Natural killer cell treated with Interleukin-12 subunit alpha and Interleukin-12 subunit beta and Interleukin-15 and Interleukin-18, amount 100 ng/mL, for 72 hours (primary cell): ENCODE results near the gene TAB2. TPM values are rescaled to one million over a fixed set of nuclear protein-coding genes. Genes with fewer than 3 reads are reported as not detected.

ENCODE experiments used
- ATAC-seq, 2 donors: fragments of 150-1000 bp; cut with Tn5 transposase in 1 of 2; sonication (Bioruptor Pico), chemical (Tn5 transposase) in 1 of 2; 2 replicates each; pipeline ENCODE4 v1.10.0; 2021
- DNase-seq: peaks from one replicate; pipeline ENCODE4 v3.0.0; 2022; ENCODE audit warnings: low spot score
- H3K27ac Mint-ChIP-seq, 2 donors: 1 replicate in 1 of 2; 2 replicates in 1 of 2; pipeline ENCODE4 v1.8.0; 2022; ENCODE audit warnings: mixed read lengths in 2 of 2, mild to moderate bottlenecking in 1 of 2, moderate library complexity in 1 of 2
- H3K27me3 Mint-ChIP-seq, 2 donors: 1 replicate in 1 of 2; 2 replicates in 1 of 2; pipeline ENCODE4 v1.8.0; 2022; ENCODE audit warnings: mixed read lengths in 2 of 2
- H3K36me3 Mint-ChIP-seq: one replicate; pipeline ENCODE4 v1.8.0; 2022; ENCODE audit warnings: mixed read lengths
- H3K4me1 Mint-ChIP-seq, 2 donors: 1 replicate in 1 of 2; 2 replicates in 1 of 2; pipeline ENCODE4 v1.8.0; 2022; ENCODE audit warnings: low read depth in 2 of 2, mixed read lengths in 2 of 2, mild to moderate bottlenecking in 1 of 2
- H3K4me3 Mint-ChIP-seq: one replicate; pipeline ENCODE4 v1.8.0; 2022; ENCODE audit warnings: mixed read lengths
- H3K9me3 Mint-ChIP-seq: 2 replicates; pipeline ENCODE4 v1.8.0; 2022; ENCODE audit warnings: mixed read lengths
- total RNA-seq, 2 donors: library from RNA; stranded (reverse); gene quantifications; one replicate each; pipeline ENCODE4 v1.2.3, GENCODE V29; 2022

TAB2 gene
- total RNA-seq, 2 donors from 2014 or later: 101 TPM

DNA sequence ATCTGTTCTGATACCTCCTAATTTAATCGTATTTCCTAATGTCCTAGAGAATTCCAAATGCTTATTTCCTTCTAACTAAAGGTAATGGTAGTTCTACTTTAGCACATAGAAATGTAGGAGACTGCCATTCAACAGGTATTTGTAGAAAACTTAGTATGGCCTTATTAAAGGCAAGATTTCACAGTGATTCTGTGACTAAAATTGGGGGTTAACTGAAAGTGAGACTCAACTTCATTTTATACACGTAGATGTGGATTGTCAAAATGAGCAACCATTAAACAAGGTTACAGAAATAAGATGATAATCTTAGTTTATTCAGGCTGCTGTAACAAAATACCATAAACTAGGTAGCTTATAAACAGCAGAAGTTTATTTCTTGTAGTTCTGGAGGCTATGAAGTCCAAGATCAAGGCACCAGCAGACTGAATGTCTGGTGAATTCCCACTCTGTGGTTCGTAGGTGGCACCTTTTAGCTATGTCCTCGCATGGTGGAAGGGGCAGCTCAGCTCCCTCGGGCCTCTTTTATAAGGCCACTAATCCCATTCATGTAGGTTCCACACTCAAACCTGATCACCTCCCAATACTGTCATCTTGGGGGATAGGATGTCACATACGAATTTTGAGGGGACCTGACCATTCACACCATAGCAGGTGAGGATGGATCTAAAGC, 38.7 kb downstream of the TAB2 start:
- ATAC-seq (no peak), DNase-seq (no peak)
- Mint-ChIP-seq H3K36me3 (no peaks in the 10 kb centered on the region), H3K27ac (no peak overlapping the region), H3K4me1 (peaks cover 39 to 42% of the 10 kb centered on the region in 2 donors), H3K27me3 (no peaks in the 10 kb centered on the region), H3K4me3 (no peak overlapping the region), H3K9me3 (no peaks in the 10 kb centered on the region)

DNA sequence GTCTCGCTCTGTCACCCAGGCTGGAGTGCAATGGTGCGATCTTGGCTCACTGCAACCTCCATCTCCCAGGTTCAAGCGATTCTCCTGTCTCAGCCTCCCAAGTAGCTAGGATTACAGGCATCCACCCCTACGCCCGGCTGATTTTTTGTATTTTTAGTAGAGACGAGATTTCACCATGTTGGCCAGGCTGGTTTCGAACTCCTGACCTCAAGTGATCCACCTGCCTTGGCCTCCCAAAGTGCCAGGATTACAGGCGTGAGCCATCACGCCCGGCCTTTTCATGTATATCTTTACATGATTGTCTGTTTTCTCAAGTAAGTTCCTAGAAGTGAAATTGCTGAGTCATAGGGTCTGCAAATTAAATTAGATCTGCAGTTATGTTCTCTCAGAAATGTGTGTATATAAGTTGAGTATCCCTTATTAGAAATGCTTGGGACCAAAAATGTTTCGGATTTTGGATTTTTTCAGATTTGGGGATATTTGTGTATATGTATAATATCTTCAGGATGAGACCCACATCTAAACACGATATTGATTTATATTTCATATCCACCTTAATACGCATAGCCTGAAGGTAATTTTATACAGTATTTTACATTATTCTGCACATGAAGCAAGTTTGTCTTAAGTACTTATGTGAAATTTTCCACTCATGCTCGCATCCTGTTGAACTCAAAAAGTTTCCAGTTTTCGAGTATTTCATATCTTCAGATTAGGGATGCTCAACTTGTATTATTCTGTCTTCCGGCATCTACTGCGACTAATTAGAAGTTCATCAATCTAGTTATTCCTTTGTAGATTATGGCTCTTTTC, 40.4 kb downstream of the TAB2 start:
- DNase-seq (no peak), ATAC-seq (no peak)
- Mint-ChIP-seq H3K4me3 (no peak overlapping the region), H3K9me3 (no peaks in the 10 kb centered on the region), H3K27ac (peak overlapping the region in 1 of 2 donors; percentile 22), H3K27me3 (no peaks in the 10 kb centered on the region), H3K36me3 (peaks cover 8% of the 10 kb centered on the region), H3K4me1 (peaks cover 42 to 46% of the 10 kb centered on the region in 2 donors)

DNA sequence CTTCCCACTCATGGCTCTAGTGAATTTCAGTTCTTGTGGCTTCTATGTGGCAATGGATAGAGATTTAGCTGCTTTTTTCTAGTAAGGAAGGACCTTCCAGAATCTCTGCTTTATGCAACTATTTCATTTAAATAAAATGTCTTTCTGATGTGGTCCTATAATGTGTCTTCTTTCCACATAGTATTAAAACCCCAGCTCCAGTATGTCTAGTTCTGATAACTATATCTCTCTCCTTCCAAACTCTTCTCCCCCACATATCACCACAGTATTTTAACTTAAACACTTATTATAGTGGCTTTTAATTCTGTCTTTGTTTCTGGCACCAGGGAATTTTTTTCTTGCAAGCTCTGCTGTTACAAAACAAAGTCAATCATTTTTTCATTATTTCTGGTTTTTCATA, 41.9 kb downstream of the TAB2 start:
- DNase-seq (no peak), ATAC-seq (no peak)
- Mint-ChIP-seq H3K9me3 (no peaks in the 10 kb centered on the region), H3K27ac (peak overlapping the region in 1 of 2 donors; percentile 22), H3K4me3 (no peak overlapping the region), H3K27me3 (no peaks in the 10 kb centered on the region), H3K36me3 (peaks cover 14% of the 10 kb centered on the region), H3K4me1 (peaks cover 40 to 46% of the 10 kb centered on the region in 2 donors)

DNA sequence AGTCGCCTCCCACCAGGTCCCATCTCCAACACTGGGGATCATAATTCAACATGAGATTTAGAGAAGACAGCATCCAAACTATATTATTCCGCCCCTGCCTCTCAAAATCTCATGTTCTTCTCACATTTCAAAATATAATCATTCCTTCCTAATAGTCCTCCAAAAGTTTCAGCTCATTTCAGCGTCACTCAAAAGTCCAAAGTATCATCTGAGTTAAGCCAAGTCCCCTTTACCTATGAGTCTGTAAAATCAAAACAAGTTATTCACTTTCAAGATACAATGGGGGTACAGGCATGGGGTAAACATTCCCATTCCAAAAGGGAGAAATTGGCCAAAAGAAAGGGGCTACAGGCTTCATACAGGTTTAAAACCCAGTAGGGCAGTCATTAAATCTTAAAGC, 43.0 kb downstream of the TAB2 start:
- ATAC-seq (no peak), DNase-seq (no peak)
- Mint-ChIP-seq H3K27me3 (no peaks in the 10 kb centered on the region), H3K9me3 (no peaks in the 10 kb centered on the region), H3K27ac (no peak overlapping the region), H3K4me3 (no peak overlapping the region), H3K36me3 (peaks cover 14% of the 10 kb centered on the region), H3K4me1 (peaks cover 40 to 49% of the 10 kb centered on the region in 2 donors)

DNA sequence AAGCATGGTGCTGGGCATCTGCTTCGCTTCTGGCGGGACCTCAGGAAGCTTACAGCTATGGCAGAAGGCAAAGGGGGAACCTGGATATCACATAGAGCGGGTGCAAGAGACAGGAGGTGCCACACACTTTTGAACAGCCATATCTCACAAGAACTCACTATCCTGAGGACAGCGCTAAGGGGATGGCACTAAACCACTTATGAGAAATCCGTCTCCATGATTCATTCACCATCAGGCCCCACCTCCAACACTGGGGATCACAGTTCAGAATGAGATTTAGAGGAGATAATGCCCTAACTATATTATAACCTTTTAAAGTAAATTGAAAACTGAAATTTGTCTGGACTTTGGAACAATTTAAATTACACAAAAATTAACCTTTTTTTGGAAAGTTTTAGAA, 44.8 kb downstream of the TAB2 start:
- Mint-ChIP-seq H3K9me3 (no peaks in the 10 kb centered on the region), H3K36me3 (peaks cover 14% of the 10 kb centered on the region), H3K4me1 (peaks cover 34 to 46% of the 10 kb centered on the region in 2 donors), H3K27ac (peak overlapping the region in 1 of 2 donors; percentile 3), H3K27me3 (no peaks in the 10 kb centered on the region), H3K4me3 (peak overlapping the region; percentile 0)
- DNase-seq (no peak), ATAC-seq (no peak)

DNA sequence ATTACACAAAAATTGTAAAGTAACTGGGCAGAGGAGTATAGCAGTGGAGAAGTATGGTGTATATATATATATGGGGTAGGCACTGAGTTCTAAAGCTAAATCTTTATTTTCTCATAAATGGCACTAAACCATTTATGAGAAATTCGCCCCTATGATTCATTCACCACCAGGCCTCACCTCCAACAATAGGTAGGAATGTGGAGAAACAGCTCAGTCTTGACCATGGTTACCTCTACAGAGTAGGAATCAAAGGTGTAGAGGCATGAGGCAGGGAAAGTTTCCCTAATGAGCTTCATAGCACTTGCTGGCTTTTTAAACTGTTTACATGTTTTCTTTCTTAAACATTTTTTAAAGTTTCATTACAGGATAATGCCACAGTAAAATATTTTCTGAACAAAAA, 45.6 kb downstream of the TAB2 start:
- ATAC-seq (no peak), DNase-seq (no peak)
- Mint-ChIP-seq H3K27me3 (no peaks in the 10 kb centered on the region), H3K9me3 (no peaks in the 10 kb centered on the region), H3K4me3 (no peak overlapping the region), H3K4me1 (peaks cover 34 to 42% of the 10 kb centered on the region in 2 donors), H3K27ac (no peak overlapping the region), H3K36me3 (peaks cover 14% of the 10 kb centered on the region)

DNA sequence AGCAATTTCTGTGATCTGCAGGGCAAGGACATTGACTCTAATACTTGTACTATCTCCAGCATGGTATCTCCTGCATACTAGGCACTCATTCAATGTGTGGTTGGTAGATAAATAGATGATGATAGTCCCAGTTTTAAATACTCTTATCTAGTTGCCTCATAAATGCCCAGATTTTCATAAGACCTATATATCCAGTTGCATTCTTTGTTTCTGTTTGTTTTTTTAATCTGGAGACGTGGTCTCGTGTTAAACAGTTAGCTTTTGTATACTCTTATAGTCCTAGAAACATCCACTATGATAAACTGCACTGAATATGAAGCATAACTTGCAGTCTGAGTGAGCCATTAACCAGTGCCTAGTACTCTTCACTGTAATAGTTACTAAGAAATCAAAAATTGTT, 47.0 kb downstream of the TAB2 start:
- no peaks in the 10 kb centered on the region for H3K9me3 Mint-ChIP-seq
- H3K4me3 Mint-ChIP-seq: no peak overlapping the region
- ATAC-seq (no peak), DNase-seq (no peak)
- H3K4me1 Mint-ChIP-seq: peaks cover 21 to 29% of the 10 kb centered on the region in 2 donors
- peak overlapping the region in 1 of 2 donors; percentile 11 for H3K27ac Mint-ChIP-seq
- H3K36me3 Mint-ChIP-seq: peaks cover 14% of the 10 kb centered on the region
- H3K27me3 Mint-ChIP-seq: no peaks in the 10 kb centered on the region

DNA sequence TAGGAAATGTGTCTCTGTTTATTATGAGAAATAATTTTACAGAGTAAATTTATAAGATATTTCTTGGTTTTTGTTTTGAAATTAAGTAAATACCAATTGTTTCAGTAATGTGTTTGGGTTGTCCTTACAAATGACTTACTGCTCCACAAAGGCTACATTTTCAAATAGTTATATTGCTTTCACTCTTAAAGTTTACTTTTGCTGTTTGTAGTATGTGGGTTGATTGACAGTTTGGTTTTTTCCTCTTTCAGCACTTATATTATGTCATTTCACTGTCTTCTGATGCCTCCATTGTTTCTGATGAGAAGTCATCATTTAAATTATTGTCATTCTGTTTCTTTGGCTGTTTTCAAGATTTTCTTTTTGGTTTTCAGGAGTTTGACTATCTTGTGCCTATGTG, 47.7 kb downstream of the TAB2 start:
- Mint-ChIP-seq H3K36me3 (peaks cover 14% of the 10 kb centered on the region), H3K27ac (no peak overlapping the region), H3K4me1 (peaks cover 16 to 27% of the 10 kb centered on the region in 2 donors), H3K27me3 (no peaks in the 10 kb centered on the region), H3K9me3 (no peaks in the 10 kb centered on the region), H3K4me3 (no peak overlapping the region)
- no peak for ATAC-seq
- DNase-seq: no peak

DNA sequence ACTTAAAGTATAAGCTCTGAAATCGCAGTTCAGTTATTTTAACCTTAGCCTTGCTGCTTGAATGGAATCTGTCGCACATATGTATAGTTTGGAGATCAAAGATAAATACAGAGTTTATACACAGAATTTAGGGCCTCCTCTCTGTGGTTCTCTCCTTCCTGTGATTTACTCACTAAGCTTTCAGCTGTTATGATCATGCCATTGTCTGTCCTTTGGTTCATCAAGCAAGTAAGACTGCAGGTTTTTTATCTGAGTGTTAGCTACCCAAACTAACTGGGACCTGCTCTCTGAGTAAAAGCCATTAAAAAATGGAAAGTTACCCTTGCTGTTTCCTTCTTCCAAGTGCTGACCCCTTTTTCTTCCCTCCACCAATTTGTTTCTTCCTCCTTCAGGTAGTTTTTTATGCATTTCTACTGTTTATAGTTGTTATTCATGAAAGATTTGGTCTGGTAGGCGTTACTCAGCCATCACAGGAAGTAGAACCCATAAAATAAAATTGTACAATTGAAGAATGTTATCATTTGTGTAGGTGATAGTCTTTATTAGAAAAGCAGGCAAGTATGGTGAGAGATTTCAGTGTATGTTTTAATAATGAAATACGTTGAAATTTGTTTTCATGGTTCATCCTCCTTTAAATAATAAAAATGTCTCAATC, 48.9 kb downstream of the TAB2 start:
- no peaks in the 10 kb centered on the region for H3K9me3 Mint-ChIP-seq
- peaks cover 14 to 27% of the 10 kb centered on the region in 2 donors for H3K4me1 Mint-ChIP-seq
- no peak overlapping the region for H3K4me3 Mint-ChIP-seq
- no peaks in the 10 kb centered on the region for H3K27me3 Mint-ChIP-seq
- ATAC-seq (no peak), DNase-seq (no peak)
- peaks cover 19% of the 10 kb centered on the region for H3K36me3 Mint-ChIP-seq
- H3K27ac Mint-ChIP-seq: no peak overlapping the region

DNA sequence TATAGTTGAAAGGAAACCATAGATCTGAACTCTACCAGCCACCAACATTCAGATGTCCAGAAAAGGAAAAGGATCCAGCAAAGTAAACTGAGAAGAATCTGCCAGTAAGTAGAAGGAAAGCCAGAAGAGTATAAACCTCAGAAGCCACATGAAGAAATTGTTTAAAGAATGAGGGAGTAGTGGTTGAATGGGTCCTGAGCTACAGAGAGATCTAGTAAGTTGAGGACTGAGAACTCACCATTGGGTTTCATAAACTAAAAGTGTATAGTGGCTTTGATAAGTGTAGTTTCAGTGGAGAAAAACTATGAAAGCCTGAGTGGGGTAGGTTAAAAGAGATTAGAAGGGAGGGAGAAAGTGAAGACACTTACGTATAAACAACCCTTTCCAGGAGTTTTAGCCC, 50.6 kb downstream of the TAB2 start:
- peak in 1 of 2 donors; percentile 75 for ATAC-seq
- no peaks in the 10 kb centered on the region for H3K27me3 Mint-ChIP-seq
- peaks cover 13 to 22% of the 10 kb centered on the region in 2 donors for H3K4me1 Mint-ChIP-seq
- H3K9me3 Mint-ChIP-seq: no peaks in the 10 kb centered on the region
- no peak for DNase-seq
- H3K4me3 Mint-ChIP-seq: no peak overlapping the region
- no peak overlapping the region for H3K27ac Mint-ChIP-seq
- peaks cover 13% of the 10 kb centered on the region for H3K36me3 Mint-ChIP-seq

DNA sequence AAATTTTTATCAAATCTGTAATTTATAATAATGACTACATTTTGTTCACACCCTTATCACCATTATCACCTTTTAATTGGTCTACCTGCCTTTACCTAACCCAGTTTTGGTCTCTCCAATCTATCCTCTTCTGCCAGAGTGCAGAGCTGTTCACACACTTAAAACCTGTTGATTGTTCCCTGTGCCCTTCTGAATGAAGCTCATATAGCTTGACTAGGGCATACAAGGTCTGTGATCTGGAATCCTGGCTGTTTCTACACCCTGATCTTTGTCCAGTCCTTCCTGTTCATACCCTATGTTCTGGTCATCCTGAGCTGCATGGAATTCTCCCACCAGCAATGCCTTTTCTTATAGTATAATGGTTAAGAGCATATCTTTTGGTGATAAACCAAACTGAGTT, 53.6 kb downstream of the TAB2 start:
- H3K9me3 Mint-ChIP-seq: no peaks in the 10 kb centered on the region
- no peak for DNase-seq
- peaks cover 15% of the 10 kb centered on the region for H3K36me3 Mint-ChIP-seq
- H3K4me1 Mint-ChIP-seq: peaks cover 28 to 36% of the 10 kb centered on the region in 2 donors
- no peak for ATAC-seq
- H3K27ac Mint-ChIP-seq: peak overlapping the region in 1 of 2 donors; percentile 48
- no peak overlapping the region for H3K4me3 Mint-ChIP-seq
- H3K27me3 Mint-ChIP-seq: no peaks in the 10 kb centered on the region

DNA sequence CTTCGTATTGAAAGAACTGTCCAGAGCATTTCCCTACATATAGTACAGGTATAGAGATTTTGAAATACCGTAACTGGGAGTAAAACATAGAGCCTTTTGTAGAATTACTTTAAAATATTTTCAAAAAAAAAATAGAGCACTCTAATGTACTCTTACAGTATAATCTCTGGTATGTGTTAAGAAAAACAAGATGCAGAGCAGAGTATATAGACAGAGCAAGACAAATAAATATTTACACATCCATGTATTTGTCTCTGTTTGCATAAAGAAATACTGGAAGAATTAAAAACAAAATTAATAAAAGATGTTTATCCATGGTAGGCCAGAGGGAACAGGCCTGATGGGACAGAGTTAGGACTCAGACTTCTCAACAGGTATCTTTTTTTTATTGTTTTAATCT, 54.5 kb downstream of the TAB2 start:
- Mint-ChIP-seq H3K27me3 (no peaks in the 10 kb centered on the region), H3K27ac (peak overlapping the region in 1 of 2 donors; percentile 48), H3K36me3 (peaks cover 22% of the 10 kb centered on the region), H3K4me3 (no peak overlapping the region), H3K9me3 (no peaks in the 10 kb centered on the region), H3K4me1 (peaks cover 32 to 42% of the 10 kb centered on the region in 2 donors)
- DNase-seq: no peak
- ATAC-seq: no peak

DNA sequence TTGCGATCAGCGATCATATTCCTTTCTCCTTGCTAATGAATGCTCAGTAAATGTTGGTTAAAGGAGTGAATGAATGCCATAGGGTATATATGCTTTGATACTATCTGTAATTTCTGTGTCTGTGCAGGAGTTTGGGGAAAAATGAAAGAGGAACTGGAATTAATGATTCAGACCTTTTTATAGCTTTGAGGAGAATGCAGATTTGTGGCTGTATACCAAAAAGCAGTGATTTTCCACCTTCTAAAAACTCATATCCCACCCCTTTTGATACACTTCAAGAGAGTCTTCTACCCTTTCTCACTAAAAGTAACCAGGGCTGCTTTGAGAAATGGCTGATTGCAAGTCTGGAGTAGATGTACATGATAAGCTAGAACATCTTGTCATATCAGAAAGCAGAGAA, 56.0 kb downstream of the TAB2 start:
- no peak overlapping the region for H3K4me3 Mint-ChIP-seq
- peaks cover 27% of the 10 kb centered on the region for H3K36me3 Mint-ChIP-seq
- ATAC-seq (no peak), DNase-seq (no peak)
- peaks cover 34 to 44% of the 10 kb centered on the region in 2 donors for H3K4me1 Mint-ChIP-seq
- no peaks in the 10 kb centered on the region for H3K9me3 Mint-ChIP-seq
- peak overlapping the region in 1 of 2 donors; percentile 4 for H3K27ac Mint-ChIP-seq
- no peaks in the 10 kb centered on the region for H3K27me3 Mint-ChIP-seq

DNA sequence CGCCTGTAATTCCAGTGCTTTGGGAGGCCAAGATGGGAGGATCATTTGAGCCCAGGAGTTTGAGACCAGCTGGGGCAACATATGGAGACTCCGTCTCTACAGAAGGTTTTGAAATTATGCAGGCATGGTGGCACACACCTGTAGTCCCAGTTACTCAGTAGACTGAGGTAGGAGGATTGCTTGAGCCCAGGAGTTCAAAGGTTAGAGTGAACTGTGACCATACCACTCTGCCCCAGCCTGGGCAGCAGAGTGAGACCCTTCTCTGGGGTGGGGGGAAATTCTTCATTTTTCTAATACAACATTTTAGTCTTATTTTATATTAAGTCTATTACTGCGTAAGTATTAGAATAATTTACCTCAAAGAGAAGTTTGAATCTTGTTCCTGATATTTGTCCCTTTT, 62.5 kb downstream of the TAB2 start:
- no peaks in the 10 kb centered on the region for H3K27me3 Mint-ChIP-seq
- no peak overlapping the region for H3K4me3 Mint-ChIP-seq
- peaks cover 38% of the 10 kb centered on the region for H3K36me3 Mint-ChIP-seq
- ATAC-seq (no peak), DNase-seq (no peak)
- H3K9me3 Mint-ChIP-seq: no peaks in the 10 kb centered on the region
- H3K27ac Mint-ChIP-seq: no peak overlapping the region
- peaks cover 33 to 35% of the 10 kb centered on the region in 2 donors for H3K4me1 Mint-ChIP-seq
